OCI-LY7 (cell line): ENCODE measurements around the gene TAF1L. TPM values are rescaled to one million over a fixed set of nuclear protein-coding genes. Genes with fewer than 3 reads are reported as not detected.

Source experiments
- BruUV-seq: library from RNA; stranded (reverse); fragments of 400-500 nt; replicated peaks from 2 replicates; lab custom pipeline; 2021; lab: Mats Ljungman, UMichigan
- CTCF ChIA-PET: fragments of 300-600 bp; sonication (Branson Sonifier 250); formaldehyde crosslinking; loops from one replicate; lab custom pipeline; 2022; ENCODE audit warnings: antibody characterized with exemption; ENCODE audit not compliant: unreplicated experiment; lab: Charles Lee
- POLR2A ChIA-PET: fragments of 300-600 bp; sonication (Branson Sonifier 250); formaldehyde crosslinking; loops from one replicate; lab custom pipeline; 2022; ENCODE audit warnings: antibody characterized with exemption; lab: Charles Lee
- DNase-seq: peaks from one replicate; pipeline ENCODE4 v3.0.0-alpha.2; 2015; ENCODE audit warnings: low spot score
- H2AFZ ChIP-seq: fragments of 200-600 bp; sonication (generic), shearing (Covaris generic); 2 replicates; pipeline ENCODE4 v1.6.1; 2014; ENCODE audit warnings: mild to moderate bottlenecking, antibody characterized with exemption, low read length, moderate library complexity
- H3K27ac ChIP-seq: fragments of 200-600 bp; sonication (generic); 2 replicates; pipeline ENCODE4 v1.5.1; 2014; ENCODE audit warnings: mixed run types, low read depth, mild to moderate bottlenecking, moderate library complexity, low read length, inconsistent platforms; ENCODE audit not compliant: poor library complexity, severe bottlenecking
- H3K36me3 ChIP-seq: fragments of 200-600 bp; sonication (generic); 2 replicates; pipeline ENCODE4 v1.6.1; 2014; ENCODE audit warnings: mild to moderate bottlenecking, antibody characterized with exemption, low read length, moderate library complexity, mixed read lengths; ENCODE audit not compliant: insufficient read depth
- H3K4me1 ChIP-seq: fragments of 200-600 bp; sonication (generic); 2 replicates; pipeline ENCODE4 v1.5.1; 2014; ENCODE audit warnings: mild to moderate bottlenecking, low read length; ENCODE audit not compliant: insufficient read depth, poor library complexity, severe bottlenecking
- H3K4me2 ChIP-seq: fragments of 200-600 bp; sonication (generic); 2 replicates; pipeline ENCODE4 v1.6.1; 2014; ENCODE audit warnings: mild to moderate bottlenecking, low read length
- H3K4me3 ChIP-seq: fragments of 200-600 bp; sonication (generic); 2 replicates; pipeline ENCODE4 v1.5.1; 2014; ENCODE audit warnings: mild to moderate bottlenecking, low read depth, low read length; ENCODE audit not compliant: poor library complexity, severe bottlenecking
- H3K79me2 ChIP-seq: fragments of 200-600 bp; sonication (generic); 2 replicates; pipeline ENCODE4 v1.6.1; 2016; ENCODE audit warnings: low read depth, mild to moderate bottlenecking, low read length, moderate library complexity, mixed read lengths; ENCODE audit not compliant: insufficient read depth
- H3K9me2 ChIP-seq: fragments of 200-600 bp; sonication (generic); 2 replicates; pipeline ENCODE4 v1.6.1; 2016; ENCODE audit warnings: mild to moderate bottlenecking, low read length, mixed read lengths; ENCODE audit not compliant: insufficient read depth
- H3K9me3 ChIP-seq: fragments of 200-600 bp; sonication (generic); 2 replicates; pipeline ENCODE4 v1.6.1; 2014; ENCODE audit warnings: mild to moderate bottlenecking, mixed run types, low read length, mixed read lengths
- H4K20me1 ChIP-seq: fragments of 200-600 bp; sonication (generic); 2 replicates; pipeline ENCODE4 v1.6.1; 2014; ENCODE audit warnings: mild to moderate bottlenecking, antibody characterized with exemption, low read length, moderate library complexity, mixed read lengths; ENCODE audit not compliant: insufficient read depth
- CTCF ChIP-seq: fragments of 200-600 bp; sonication (generic); conservative IDR thresholded peaks from 2 replicates; pipeline ENCODE4 v1.5.1; 2014; ENCODE audit warnings: mild to moderate bottlenecking, antibody characterized with exemption, low read length, moderate library complexity, mixed read lengths
- EZH2phosphoT487 ChIP-seq: fragments of 200-600 bp; sonication (generic); IDR thresholded peaks from 2 replicates; pipeline ENCODE4 v1.6.1; 2018; ENCODE audit warnings: low read depth, borderline replicate concordance, mild to moderate bottlenecking, mixed run types, antibody characterized with exemption, low read length, moderate library complexity, mixed read lengths
- intact Hi-C: fragments of 100-400 bp; cut with micrococcal nuclease; formaldehyde crosslinking; loops from one replicate; pipeline ENCODE4 v1.10.0; 2022; ENCODE audit not compliant: unreplicated experiment
- total RNA-seq, 2 experiments: library from RNA; depleted of rRNA in 1 of 2; stranded (reverse); fragments of >200 nt in 1 of 2; shearing (Covaris generic) in 1 of 2; gene quantifications; 2 replicates each; pipeline ENCODE4 v1.2.3, GENCODE V29; 2014 to 2022

Gene TAF1L
- total RNA-seq, 2 experiments from 2014 or later = 0.06 TPM; not detected in 1

- Histone ChIP-seq H2AFZ (no peak overlapping the region), H3K4me1 (peaks cover 9% of the 10 kb centered on the region), H3K27ac (no peak overlapping the region), H3K9me3 (no peaks in the 10 kb centered on the region), H3K9me2 (no peaks in the 10 kb centered on the region), H3K79me2 (no peaks in the 10 kb centered on the region), H4K20me1 (no peaks in the 10 kb centered on the region), H3K4me3 (no peak overlapping the region), H3K4me2 (no peak overlapping the region), H3K36me3 (no peaks in the 10 kb centered on the region)
- no peak for DNase-seq
- ChIA-PET POLR2A (no interaction called here), CTCF (no interaction called here)
- intact Hi-C loops = no loop called here
- BruUV-seq = no TSS peak
- TF ChIP-seq CTCF (no peak), EZH2phosphoT487 (no peak)
These were observed 39.2 kb downstream of the TAF1L start for GRCh38 chr9:32596096-32596865.

- Histone ChIP-seq H3K36me3 (no peaks in the 10 kb centered on the region), H3K27ac (no peak overlapping the region), H3K9me3 (no peaks in the 10 kb centered on the region), H4K20me1 (no peaks in the 10 kb centered on the region), H3K4me1 (no peaks in the 10 kb centered on the region), H3K4me3 (no peak overlapping the region), H2AFZ (no peak overlapping the region), H3K4me2 (no peak overlapping the region), H3K9me2 (no peaks in the 10 kb centered on the region), H3K79me2 (no peaks in the 10 kb centered on the region)
- BruUV-seq = no TSS peak
- intact Hi-C loops = no loop called here
- no peak for DNase-seq
- TF ChIP-seq EZH2phosphoT487 = no peak
- no peak for TF ChIP-seq CTCF
- POLR2A ChIA-PET = interaction anchor here (1.3 to 3.1 kb wide), 3 partner anchors 10 to 206 kb away, joined by 3 to 15 read pairs (median 4); no protein-coding TSS in a partner anchor
- CTCF ChIA-PET = interaction anchor here (2.0 kb wide), 1 partner anchor 10 kb away, joined by 13 read pairs; no protein-coding TSS in a partner anchor
These were observed 44.6 kb downstream of the TAF1L start for GRCh38 chr9:32590898-32591297.

- CTCF ChIA-PET = interaction anchor here (2.0 kb wide), 1 partner anchor 10 kb away, joined by 13 read pairs; no protein-coding TSS in a partner anchor
- H3K36me3 ChIP-seq = no peaks in the 10 kb centered on the region
- no peak overlapping the region for H3K4me3 ChIP-seq
- H3K9me2 ChIP-seq = no peaks in the 10 kb centered on the region
- no peaks in the 10 kb centered on the region for H4K20me1 ChIP-seq
- no TSS peak for BruUV-seq
- POLR2A ChIA-PET = interaction anchor here (1.1 to 3.1 kb wide), 7 partner anchors 9 to 205 kb away, joined by 3 to 15 read pairs (median 3); partner anchors contain the start of gene NDUFB6
- no peaks in the 10 kb centered on the region for H3K79me2 ChIP-seq
- no peak overlapping the region for H3K4me2 ChIP-seq
- TF ChIP-seq EZH2phosphoT487 (no peak), CTCF (no peak)
- no peak for DNase-seq
- intact Hi-C loops = no loop called here
- no peaks in the 10 kb centered on the region for H3K4me1 ChIP-seq
- H3K27ac ChIP-seq = no peak overlapping the region
- no peak overlapping the region for H2AFZ ChIP-seq
- no peaks in the 10 kb centered on the region for H3K9me3 ChIP-seq
These were observed 45.0 kb downstream of the TAF1L start for GRCh38 chr9:32590476-32590875.
